HUDEP-2 (cell line): ENCODE data around the gene SPDYE2.
"Not testable (repeated sequence)": the region's sequence is repeated elsewhere in the genome, so short reads cannot be mapped to it uniquely, and the experiment has no call there.

Experiments
- DNase-seq, 76 experiments: peaks; one replicate each; lab custom pipeline; 2025; ENCODE audit not compliant: unreplicated experiment in 76 of 76; lab: John Stamatoyannopoulos, UW

SPDYE2 gene

GRCh38 chr7:102599699-102600098 lies 48.7 kb downstream of the SPDYE2 start:
- not testable (repeated sequence) for DNase-seq

- DNase-seq, result not testable (repeated sequence)
Measured at GRCh38 chr7:102602317-102602716, 51.3 kb downstream of the SPDYE2 start.

GRCh38 chr7:102604431-102605145 lies 53.6 kb downstream of the SPDYE2 start:
- DNase-seq, result not testable (repeated sequence)

- DNase-seq, result not testable (repeated sequence)
Measured at GRCh38 chr7:102606848-102607247, 55.8 kb downstream of the SPDYE2 start.

- DNase-seq, result not testable (repeated sequence)
Measured at GRCh38 chr7:102609734-102610133, 58.7 kb downstream of the SPDYE2 start.

GRCh38 chr7:102610441-102610840 lies 59.4 kb downstream of the SPDYE2 start:
- DNase-seq, result not testable (repeated sequence)

- not testable (repeated sequence) for DNase-seq
Measured at GRCh38 chr7:102611013-102611674, 60.1 kb downstream of the SPDYE2 start.

GRCh38 chr7:102611675-102612325 lies 60.8 kb downstream of the SPDYE2 start:
- not testable (repeated sequence) for DNase-seq
